Measurements from ENCODE around the gene AKR7A3.
"Not testable (repeated sequence)": the region's sequence is repeated elsewhere in the genome, so short reads cannot be mapped to it uniquely, and the experiment has no call there.

Gene AKR7A3

GRCh38 chr1:19317126-19317910 lies 28.7 kb upstream of the AKR7A3 start:
- DNase-seq (ENCODE audit: low spot score) = no peak

DNA sequence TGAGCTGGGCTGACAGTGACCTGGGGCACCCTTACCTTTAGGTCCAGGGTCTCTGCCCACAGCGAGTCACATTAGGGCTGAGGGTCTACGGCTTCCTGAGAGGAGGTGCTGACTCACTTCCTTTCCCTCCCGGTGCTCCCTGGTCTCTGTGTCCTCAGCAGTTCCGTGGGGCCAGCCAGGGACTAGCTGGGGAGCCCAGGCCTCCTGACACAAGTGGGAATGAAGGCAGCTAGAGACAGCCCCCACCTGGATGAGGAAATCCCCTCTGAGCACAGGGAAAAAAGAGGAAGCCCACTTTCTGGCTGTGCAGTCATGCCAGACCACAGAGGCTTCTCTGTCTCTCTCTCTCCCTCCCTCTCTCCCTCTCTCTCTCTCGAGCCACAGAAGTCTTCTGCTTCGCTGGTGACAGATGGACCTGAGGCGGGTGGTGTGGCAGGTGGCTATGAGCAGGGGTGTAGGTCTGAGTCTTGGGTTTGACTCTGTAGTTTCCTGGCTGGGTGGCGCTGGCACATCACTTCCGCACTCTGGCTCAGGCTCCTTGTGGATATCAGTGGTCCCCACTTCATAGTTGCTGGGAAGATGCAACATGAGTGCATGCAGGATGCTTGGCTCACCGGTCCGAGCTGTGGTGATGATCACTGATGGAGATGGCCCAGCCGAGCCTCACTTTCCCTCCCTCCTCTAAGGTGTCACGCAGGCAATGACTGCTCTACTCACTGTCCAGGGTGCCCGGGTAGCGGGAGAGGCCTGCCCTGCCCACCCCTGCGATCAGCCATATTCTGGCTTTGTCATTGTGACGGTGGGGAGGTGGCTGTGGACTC lies 27.0 kb upstream of the AKR7A3 start:
- DNase-seq (ENCODE audit: low spot score) = no peak

GRCh38 chr1:19313961-19314882 lies 25.7 kb upstream of the AKR7A3 start:
- DNase-seq (ENCODE audit: low spot score) = no peak

- DNase-seq (ENCODE audit: low spot score) = no peak
Measured at GRCh38 chr1:19313636-19313959, 25.0 kb upstream of the AKR7A3 start.

- no peak for DNase-seq (ENCODE audit: low spot score)
Measured at GRCh38 chr1:19312782-19313635, 24.4 kb upstream of the AKR7A3 start.

- peak; percentile 99 for DNase-seq (ENCODE audit: low spot score)
Measured at GRCh38 chr1:19311931-19312781, 23.6 kb upstream of the AKR7A3 start, which contains the start of the genes AKR7A2 and SLC66A1. TSS of gene AKR7A2 (minus strand) at chr1:19312144. CDS start at chr1:19312124, 20 bp downstream. TSS of gene SLC66A1 (plus strand) at chr1:19312326. CDS start at chr1:19317678, 5,352 bp downstream.

GRCh38 chr1:19311503-19311930 lies 22.9 kb upstream of the AKR7A3 start:
- peak; percentile 64 for DNase-seq (ENCODE audit: low spot score)

GRCh38 chr1:19310720-19311502 lies 22.3 kb upstream of the AKR7A3 start:
- peak; percentile 47 for DNase-seq (ENCODE audit: low spot score)

- DNase-seq (ENCODE audit: low spot score) = no peak
Measured at GRCh38 chr1:19310061-19310460, 21.5 kb upstream of the AKR7A3 start.

DNA sequence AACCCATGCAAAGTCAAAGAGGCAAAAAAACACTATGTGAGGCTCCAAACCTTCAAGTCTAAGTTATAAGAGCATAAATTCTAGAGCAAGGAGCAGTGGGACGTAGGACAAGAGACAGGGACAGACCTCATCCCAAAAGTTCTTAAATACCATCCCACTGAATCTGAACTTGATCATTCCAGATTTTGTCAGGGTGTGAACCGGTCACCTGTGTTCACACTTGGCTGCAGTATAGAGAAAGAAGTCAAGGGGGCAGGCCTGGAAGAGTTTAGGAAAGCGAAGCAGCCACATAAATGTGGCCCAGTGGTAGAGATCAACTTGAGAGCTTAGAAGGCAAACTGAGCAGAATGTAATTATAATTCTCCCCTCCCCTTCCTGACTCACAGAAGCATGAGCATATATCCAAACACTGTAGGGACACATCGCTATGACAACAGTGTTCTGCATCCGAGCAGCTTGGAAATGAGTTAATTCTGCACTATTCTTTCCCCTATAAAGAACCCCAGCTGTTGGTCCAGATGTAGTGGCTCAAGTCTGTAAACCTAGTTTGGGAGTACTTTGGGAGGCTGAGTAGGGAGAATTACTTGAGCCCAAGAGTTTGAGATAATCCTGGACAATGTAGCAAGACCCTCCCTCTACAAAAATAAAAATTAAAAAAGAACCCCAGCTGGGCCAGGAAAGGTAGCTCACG lies 20.7 kb upstream of the AKR7A3 start:
- no peak for DNase-seq (ENCODE audit: low spot score)

DNA sequence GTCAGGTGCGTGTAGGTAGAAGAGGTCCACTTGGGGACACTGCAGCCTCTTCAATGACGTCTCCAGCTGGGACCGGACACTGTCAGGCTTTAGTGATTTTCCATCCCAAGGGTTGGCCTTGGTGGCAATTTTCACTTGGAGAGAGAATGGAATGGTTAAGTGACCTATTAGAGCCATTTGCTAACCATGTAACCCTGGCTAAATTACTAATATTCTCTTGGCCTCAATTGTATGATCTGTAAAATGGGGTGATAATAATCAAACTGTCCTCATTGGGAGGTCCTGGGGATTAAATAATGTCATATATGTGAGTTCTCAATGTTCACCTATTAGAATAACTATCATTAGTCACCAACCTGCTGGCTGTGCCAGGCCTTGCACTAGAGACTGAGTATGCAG lies 19.9 kb upstream of the AKR7A3 start:
- DNase-seq (ENCODE audit: low spot score) = no peak

DNA sequence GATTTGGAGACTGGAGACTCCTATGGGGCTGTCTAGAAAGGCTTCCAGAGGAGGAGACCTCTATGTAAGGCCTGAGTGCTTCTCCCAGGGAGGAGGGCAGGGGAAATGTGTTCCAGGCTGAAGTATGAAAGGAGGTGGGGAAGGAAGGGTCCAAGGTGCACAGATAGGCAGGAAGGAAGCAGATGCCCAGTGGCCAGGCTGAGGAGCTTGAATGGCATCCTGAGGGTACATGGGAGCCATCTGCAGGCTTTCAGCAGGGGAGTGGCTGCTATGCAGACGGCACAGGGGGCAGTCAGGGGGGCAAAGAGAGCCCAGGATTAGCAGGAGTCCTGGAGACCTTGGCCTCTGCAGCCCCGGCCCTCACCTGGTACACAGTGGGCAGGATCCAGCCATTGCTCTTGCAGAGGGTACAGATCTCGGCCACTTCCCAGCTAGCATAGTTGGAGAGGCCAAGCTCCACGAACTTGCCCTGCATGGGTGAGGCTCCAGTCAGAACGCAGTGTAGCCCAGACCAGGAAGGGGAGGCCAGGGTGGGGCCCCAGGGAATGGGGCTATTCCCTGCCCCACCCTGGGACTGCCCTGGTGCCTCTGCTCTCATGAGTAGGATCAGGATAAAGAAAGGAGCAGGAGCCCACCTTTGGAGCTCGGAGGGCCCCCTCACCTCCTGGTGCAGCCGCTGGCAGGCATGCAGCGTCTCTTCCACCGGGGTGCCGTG lies 19.4 kb upstream of the AKR7A3 start:
- DNase-seq (ENCODE audit: low spot score) = no peak

GRCh38 chr1:19306941-19307340 lies 18.4 kb upstream of the AKR7A3 start:
- DNase-seq (ENCODE audit: low spot score) = no peak

GRCh38 chr1:19305880-19306279 lies 17.3 kb upstream of the AKR7A3 start:
- no peak for DNase-seq (ENCODE audit: low spot score)

GRCh38 chr1:19304081-19304480 lies 15.5 kb upstream of the AKR7A3 start:
- not testable (repeated sequence) for DNase-seq (ENCODE audit: low spot score)

DNA sequence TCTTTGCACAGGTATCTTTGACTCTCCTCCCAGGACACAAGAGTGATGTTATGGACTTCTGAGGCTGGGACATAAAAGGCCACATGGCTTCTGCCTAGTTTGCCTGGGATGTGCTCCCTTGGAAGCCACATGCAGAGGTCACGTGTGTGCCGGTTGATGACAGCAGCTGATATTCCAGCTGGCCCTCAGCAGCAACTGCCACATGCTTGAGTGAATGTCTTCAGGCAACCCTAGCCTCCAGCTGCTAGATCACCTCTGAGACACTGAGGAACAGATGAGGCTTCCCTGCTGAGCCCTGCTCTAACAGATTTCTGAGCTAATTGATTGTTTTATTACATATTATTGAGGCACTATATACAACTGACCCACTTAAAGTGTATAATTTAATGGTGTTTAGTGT lies 11.6 kb upstream of the AKR7A3 start:
- no peak for DNase-seq (ENCODE audit: low spot score)

- no peak for DNase-seq (ENCODE audit: low spot score)
Measured at GRCh38 chr1:19294638-19295037, 6.1 kb upstream of the AKR7A3 start.

GRCh38 chr1:19289244-19289643 lies 674 bp upstream of the AKR7A3 start:
- no peak for DNase-seq (ENCODE audit: low spot score)

All from D341Med (cell line).